ENCODE measurements around the gene SSNA1.
A peak's percentile ranks its signal among the peaks of the same experiment; 100 is the strongest.
"Not testable (repeated sequence)": the region's sequence is repeated elsewhere in the genome, so short reads cannot be mapped to it uniquely, and the experiment has no call there.

SSNA1 gene

GRCh38 chr9:137230705-137231371, 42.4 kb downstream of the SSNA1 start, which contains the start of gene SLC34A3:
TSS of gene SLC34A3 (plus strand) at chr9:137230901. CDS start at chr9:137231703, 802 bp downstream.
- no peak for DNase-seq (ENCODE audit: low read depth, low spot score)

- no peak for DNase-seq (ENCODE audit: low read depth, low spot score)
Observed at GRCh38 chr9:137231372-137232039, 43.0 kb downstream of the SSNA1 start.

GRCh38 chr9:137232101-137232500, 43.6 kb downstream of the SSNA1 start:
- DNase-seq (ENCODE audit: low read depth, low spot score), result no peak

GRCh38 chr9:137232510-137232909, 44.0 kb downstream of the SSNA1 start:
- no peak for DNase-seq (ENCODE audit: low read depth, low spot score)

GRCh38 chr9:137233143-137233980, 44.9 kb downstream of the SSNA1 start:
- DNase-seq (ENCODE audit: low read depth, low spot score), result no peak

GRCh38 chr9:137234055-137234697, 45.7 kb downstream of the SSNA1 start:
- DNase-seq (ENCODE audit: low read depth, low spot score), result no peak

- DNase-seq (ENCODE audit: low read depth, low spot score), result no peak
Observed at GRCh38 chr9:137234758-137235423, 46.4 kb downstream of the SSNA1 start.

GRCh38 chr9:137235424-137236237, 47.2 kb downstream of the SSNA1 start:
- no peak for DNase-seq (ENCODE audit: low read depth, low spot score)

- peak; percentile 92 for DNase-seq (ENCODE audit: low read depth, low spot score)
Observed at GRCh38 chr9:137236238-137236935, 47.9 kb downstream of the SSNA1 start.

- DNase-seq (ENCODE audit: low read depth, low spot score), result no peak
Observed at GRCh38 chr9:137236936-137237421, 48.5 kb downstream of the SSNA1 start.

GRCh38 chr9:137237759-137238726, 49.6 kb downstream of the SSNA1 start:
- no peak for DNase-seq (ENCODE audit: low read depth, low spot score)

GRCh38 chr9:137239541-137240200, 51.2 kb downstream of the SSNA1 start:
- not testable (repeated sequence) for DNase-seq (ENCODE audit: low read depth, low spot score)
